Stimulated activated naive CD4-positive, alpha-beta T cell (primary cell): ENCODE measurements around the gene PRPF39.
"Not testable (repeated sequence)": the region's sequence is repeated elsewhere in the genome, so short reads cannot be mapped to it uniquely, and the experiment has no call there.

Source experiments
- DNase-seq, 6 experiments: peaks; one replicate each; lab custom pipeline; 2025; lab: John Stamatoyannopoulos, UW

PRPF39 gene, protein sequence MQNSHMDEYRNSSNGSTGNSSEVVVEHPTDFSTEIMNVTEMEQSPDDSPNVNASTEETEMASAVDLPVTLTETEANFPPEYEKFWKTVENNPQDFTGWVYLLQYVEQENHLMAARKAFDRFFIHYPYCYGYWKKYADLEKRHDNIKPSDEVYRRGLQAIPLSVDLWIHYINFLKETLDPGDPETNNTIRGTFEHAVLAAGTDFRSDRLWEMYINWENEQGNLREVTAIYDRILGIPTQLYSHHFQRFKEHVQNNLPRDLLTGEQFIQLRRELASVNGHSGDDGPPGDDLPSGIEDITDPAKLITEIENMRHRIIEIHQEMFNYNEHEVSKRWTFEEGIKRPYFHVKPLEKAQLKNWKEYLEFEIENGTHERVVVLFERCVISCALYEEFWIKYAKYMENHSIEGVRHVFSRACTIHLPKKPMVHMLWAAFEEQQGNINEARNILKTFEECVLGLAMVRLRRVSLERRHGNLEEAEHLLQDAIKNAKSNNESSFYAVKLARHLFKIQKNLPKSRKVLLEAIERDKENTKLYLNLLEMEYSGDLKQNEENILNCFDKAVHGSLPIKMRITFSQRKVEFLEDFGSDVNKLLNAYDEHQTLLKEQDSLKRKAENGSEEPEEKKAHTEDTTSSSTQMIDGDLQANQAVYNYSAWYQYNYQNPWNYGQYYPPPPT

GRCh38 chr14:45083976-45084722, at the start of gene PRPF39:
Gene PRPF39 (plus strand): TSS chr14:45084116. CDS start chr14:45095240, 11,124 bp downstream.
- DNase-seq: peak; percentile 86 to 93 (median 92)

DNA sequence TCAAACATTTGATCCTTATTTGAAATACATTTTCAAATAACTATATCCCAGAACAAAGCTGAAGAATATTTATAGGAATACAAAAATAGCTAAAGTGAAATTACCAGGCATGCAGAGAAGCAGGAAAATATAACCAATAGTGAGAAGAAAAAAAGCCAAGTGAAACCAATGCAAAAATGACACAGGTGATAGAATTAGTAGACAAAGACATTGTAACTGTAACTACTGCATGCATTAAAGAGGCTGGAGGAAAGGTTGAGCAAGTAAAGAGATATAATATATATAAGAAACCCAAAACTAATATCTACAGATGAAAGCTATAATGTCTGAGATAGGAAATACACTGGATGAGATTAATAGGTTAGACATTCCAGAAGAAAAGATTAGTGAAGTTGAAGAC, 49.2 kb upstream of the PRPF39 start:
- no peak for DNase-seq

DNA sequence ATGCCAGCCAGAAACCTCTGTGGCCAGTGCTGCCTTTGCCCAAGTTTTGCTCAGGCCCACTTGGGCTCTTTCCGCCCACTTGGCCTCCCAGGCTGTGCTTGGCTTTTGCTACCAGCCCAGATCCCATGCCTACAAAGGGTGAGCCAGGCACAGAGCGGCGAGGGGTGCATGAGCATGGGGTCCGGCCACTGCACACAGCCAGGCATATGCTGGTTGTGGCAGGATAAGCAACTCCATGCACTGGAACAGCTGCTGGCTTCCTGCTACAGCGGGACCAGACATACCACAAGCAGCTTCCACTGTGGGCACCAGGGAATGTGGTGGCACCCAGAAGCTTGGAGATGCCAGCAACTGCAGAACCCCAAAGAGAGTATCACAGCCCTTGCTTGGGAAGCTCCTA, 45.7 kb upstream of the PRPF39 start:
- no peak for DNase-seq

GRCh38 chr14:45038865-45039264, 45.1 kb upstream of the PRPF39 start:
- DNase-seq: no peak

GRCh38 chr14:45039390-45039789, 44.5 kb upstream of the PRPF39 start:
- no peak for DNase-seq

- DNase-seq: no peak
These were observed 42.3 kb upstream of the PRPF39 start for GRCh38 chr14:45041641-45042040.

DNA sequence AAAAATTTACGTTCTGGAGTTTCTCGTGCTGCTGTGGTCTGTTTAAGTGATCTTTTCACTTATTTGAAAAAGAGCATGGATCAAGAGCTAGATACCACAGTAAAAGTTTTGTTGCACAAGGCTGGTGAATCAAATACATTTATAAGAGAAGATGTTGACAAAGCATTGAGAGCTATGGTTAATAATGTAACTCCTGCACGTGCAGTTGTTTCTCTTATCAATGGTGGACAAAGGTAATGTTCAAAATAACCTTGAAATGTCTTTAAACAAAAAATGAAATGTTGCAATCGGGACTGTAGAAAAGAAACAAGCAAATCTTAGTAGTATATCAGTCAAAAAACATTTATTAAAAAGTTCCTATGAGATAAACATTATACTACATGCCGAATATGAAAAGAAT, 39.3 kb upstream of the PRPF39 start:
- DNase-seq: no peak

DNA sequence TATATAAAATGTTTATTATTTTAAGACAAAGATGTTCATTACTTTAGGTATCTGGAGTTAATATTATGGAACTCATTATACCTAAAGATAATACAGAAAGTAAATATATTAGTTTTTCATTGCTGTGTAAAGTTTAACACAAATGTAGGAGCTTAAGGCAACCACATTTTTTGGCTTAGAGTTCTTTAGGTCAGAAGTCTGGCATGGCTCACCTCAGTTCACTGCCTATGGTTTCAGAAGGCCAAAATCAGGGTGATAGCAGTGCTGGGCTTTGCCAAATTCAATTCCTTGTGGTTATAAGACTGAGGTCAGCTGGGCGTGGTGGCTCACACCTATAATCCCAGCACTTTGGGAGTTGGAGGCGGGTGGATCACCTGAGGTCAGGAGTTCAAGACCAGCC, 35.5 kb upstream of the PRPF39 start:
- no peak for DNase-seq

- DNase-seq: no peak
These were observed 32.7 kb upstream of the PRPF39 start for GRCh38 chr14:45051180-45051579.

DNA sequence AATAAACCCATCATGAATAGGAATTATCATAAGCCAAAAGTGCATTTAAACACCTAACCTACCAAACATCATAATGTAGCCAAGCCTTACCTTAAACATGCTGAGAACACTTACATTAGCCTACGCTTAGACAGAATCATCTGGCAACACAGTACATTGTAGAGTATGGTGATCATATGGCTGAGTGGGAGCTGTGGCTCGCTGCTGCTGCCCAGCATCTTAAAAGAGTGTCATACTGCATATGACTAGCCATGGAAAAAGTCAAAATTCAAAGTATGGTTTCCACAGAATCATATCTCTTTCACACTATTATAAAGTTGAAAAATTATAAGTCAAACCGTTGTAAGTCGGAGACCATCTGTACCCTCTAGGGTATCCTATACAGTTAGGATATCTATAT, 32.0 kb upstream of the PRPF39 start:
- DNase-seq: no peak

DNA sequence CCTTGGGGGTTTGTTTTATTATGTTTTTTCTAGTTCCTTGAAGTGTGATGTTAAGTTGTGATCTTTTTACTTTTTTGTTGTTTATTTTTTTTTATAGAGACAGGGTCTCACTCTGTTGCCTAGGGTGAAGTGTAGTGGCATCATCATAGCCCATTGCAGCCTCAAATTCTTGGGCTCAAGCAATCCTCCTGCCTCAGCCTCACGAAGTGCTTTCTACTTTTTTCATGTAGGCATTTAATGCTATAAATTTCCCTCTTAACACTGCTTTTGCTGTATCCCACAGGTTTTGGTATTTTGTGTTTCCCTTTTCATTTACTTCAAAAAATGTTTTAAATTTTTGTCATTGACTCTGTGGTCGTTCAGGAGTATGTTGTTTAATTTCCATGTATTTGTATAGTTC, 26.6 kb upstream of the PRPF39 start:
- DNase-seq: no peak

DNA sequence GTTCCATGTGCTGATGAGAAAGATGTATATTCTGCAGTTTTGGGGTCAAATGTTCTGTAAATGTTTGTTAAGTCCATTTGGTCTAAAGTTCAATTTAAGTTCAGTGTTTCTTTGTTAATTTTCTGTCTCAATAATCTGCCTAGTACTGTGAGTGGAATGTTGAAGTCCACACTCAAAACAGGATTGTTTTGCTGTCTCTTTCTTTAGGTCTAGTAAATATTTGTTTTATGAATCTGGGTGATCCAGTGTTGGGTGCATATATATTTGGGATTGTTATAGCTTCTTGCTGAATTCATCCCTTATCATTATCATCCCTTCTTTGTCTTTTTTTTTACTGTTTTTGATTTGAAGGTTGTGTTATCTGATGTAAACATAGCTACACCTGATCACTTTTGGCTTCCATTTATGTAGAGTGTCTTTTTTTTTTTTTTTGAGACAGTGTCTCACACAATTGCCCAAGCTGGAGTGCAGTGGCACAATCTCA, 26.0 kb upstream of the PRPF39 start:
- DNase-seq: no peak

- no peak for DNase-seq
These were observed 23.4 kb upstream of the PRPF39 start for GRCh38 chr14:45060551-45060950.

- no peak for DNase-seq
These were observed 18.4 kb upstream of the PRPF39 start for GRCh38 chr14:45065540-45065939.

GRCh38 chr14:45065956-45066355, 18.0 kb upstream of the PRPF39 start:
- DNase-seq: no peak

DNA sequence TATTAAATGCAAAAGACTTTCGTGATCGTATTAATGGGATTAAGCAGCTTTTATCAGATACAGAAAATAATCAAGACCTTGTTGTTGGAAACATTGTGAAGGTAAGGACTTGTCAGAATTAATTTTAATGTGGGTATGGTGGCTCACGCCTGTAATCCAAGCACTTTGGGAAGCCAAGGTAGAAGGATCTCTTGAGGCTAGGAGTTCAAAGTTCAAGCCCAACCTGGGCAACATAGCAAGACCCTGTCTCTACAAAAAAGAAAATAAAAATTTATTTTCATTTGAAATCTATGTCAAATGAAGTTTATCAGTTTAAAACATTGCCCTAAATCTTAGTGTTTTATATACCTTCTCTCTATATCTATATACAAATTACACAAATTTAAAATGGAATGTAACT, 17.2 kb upstream of the PRPF39 start:
- no peak for DNase-seq

GRCh38 chr14:45068396-45068795, 15.5 kb upstream of the PRPF39 start:
- no peak for DNase-seq

- no peak for DNase-seq
These were observed 13.7 kb upstream of the PRPF39 start for GRCh38 chr14:45070215-45070614.

DNA sequence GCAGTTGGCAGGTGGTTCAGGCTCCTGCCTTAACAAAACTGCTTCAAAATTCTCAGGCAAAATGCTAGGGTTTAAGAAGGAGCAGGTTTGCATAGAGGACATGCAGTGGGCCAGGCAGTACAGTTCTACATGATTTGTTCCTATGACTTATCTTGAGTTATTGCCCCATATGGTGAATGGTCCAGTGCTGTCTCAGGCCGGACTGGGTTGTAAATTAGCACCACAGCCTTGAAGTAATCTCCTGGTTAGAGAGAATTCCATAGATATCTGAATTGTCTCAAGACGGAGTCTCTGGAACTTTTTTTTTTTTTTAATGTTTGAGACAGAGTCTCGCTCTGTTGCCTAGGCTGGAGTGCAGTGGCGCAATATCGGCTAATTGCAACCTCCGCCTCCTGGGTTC, 11.8 kb upstream of the PRPF39 start:
- no peak for DNase-seq

- no peak for DNase-seq
These were observed 10.6 kb upstream of the PRPF39 start for GRCh38 chr14:45073231-45073879.

DNA sequence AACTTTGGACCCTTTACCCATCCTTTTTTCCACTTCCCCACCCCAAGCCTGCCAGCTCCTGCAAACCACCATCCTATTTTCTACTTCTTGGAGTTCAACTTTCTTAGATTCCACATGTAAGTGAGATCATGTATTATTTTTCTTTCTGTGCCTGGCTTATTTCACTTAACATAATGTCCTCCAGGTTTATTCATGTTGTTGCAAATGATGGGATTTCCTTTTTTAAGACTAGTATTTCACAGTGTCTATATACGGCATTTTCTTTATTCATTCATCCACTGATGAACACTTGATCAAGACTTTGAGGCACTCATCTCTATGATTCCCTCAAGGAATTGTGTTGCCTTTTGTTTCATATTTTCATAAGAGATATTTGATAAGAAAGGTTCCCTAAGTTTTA, 5.6 kb upstream of the PRPF39 start:
- no peak for DNase-seq

DNA sequence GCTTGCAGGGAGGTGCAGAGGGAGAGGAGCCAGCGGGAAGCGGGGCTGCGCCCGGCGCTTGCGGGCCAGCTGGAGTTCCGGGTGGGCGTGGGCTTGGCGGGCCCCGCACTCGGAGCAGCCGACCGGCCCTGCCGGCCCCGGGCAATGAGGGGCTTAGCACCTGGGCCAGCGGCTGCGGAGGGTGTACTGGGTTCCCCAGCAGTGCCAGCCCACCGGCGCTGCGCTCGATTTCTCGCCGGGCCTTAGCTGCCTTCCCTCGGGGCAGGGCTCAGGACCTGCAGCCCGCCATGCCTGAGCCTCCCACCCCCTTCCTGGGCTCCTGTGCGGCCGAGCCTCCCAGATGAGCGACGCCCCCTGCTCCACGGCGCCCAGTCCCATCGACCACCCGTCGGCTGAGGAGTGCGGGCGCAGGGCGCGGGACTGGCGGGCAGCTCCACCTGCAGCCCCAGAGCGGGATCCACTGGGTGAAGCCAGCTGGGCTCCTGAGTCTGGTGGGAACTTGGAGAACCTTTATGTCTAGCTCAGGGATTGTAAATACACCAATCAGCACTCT, 3.4 kb upstream of the PRPF39 start:
- not testable (repeated sequence) for DNase-seq
